ENCODE measurements around the gene PPP1CB. TPM values are rescaled to one million over a fixed set of nuclear protein-coding genes. Genes with fewer than 3 reads are reported as not detected.

The PPP1CB gene
- total RNA-seq, 2 experiments from 2014 or later, result 48.5 to 144 TPM

- no peak overlapping the region for H3K4me3 ChIP-seq (ENCODE audit: low read depth, low read length, poor library complexity, severe bottlenecking)
- H3K36me3 ChIP-seq (ENCODE audit: insufficient read depth, low read length), result peaks cover 57% of the 10 kb centered on the region
- peaks cover 28% of the 10 kb centered on the region; the same call in 1 of the 2 replicates for H3K9me3 ChIP-seq (ENCODE audit: low read length)
- peaks cover 22% of the 10 kb centered on the region for H3K4me1 ChIP-seq (ENCODE audit: insufficient read depth, low read length, poor library complexity, severe bottlenecking)
- no peak for DNase-seq (ENCODE audit: low spot score)
- no peak overlapping the region for H3K4me2 ChIP-seq (ENCODE audit: low read length)
- H3K9me2 ChIP-seq (ENCODE audit: insufficient read depth, low read length), result no peaks in the 10 kb centered on the region
- H3K27ac ChIP-seq (ENCODE audit: low read depth, low read length, poor library complexity, severe bottlenecking), result no peak overlapping the region
- H2AFZ ChIP-seq (ENCODE audit: low read length), result no peak overlapping the region
- TF ChIP-seq EZH2phosphoT487 (IDR thresholded peaks at IDR 0.05; ENCODE audit: borderline replicate concordance, low read depth, low read length) (no peak), CTCF (conservative IDR thresholded peaks at IDR 0.05; ENCODE audit: low read length) (no peak)
- H3K79me2 ChIP-seq (ENCODE audit: insufficient read depth, low read depth, low read length), result peaks cover 98% of the 10 kb centered on the region
- intact Hi-C loops (cut with micrococcal nuclease; ENCODE audit: unreplicated experiment), result no loop called here
- no TSS peak for BruUV-seq (replicated peaks)
- ChIA-PET CTCF (ENCODE audit: unreplicated experiment) (no interaction called here), POLR2A (interaction anchor here (0.6 to 1.2 kb wide), 2 partner anchors 9 to 1721 kb away, joined by 3 to 5 read pairs; no protein-coding TSS in a partner anchor)
- peaks cover 25% of the 10 kb centered on the region; the same call in 1 of the 2 replicates for H4K20me1 ChIP-seq (ENCODE audit: insufficient read depth, low read length)
These were observed 16.8 kb downstream of the PPP1CB start for GRCh38 chr2:28768422-28768821.

GRCh38 chr2:28768952-28769351 lies 17.3 kb downstream of the PPP1CB start:
- Histone ChIP-seq H3K4me3 (ENCODE audit: low read depth, low read length, poor library complexity, severe bottlenecking) (no peak overlapping the region), H2AFZ (ENCODE audit: low read length) (no peak overlapping the region), H3K27ac (ENCODE audit: low read depth, low read length, poor library complexity, severe bottlenecking) (no peak overlapping the region), H3K4me2 (ENCODE audit: low read length) (no peak overlapping the region), H3K4me1 (ENCODE audit: insufficient read depth, low read length, poor library complexity, severe bottlenecking) (peaks cover 22% of the 10 kb centered on the region), H3K79me2 (ENCODE audit: insufficient read depth, low read depth, low read length) (peaks cover 98% of the 10 kb centered on the region), H3K9me3 (ENCODE audit: low read length) (peaks cover 28% of the 10 kb centered on the region; the same call in 1 of the 2 replicates), H3K9me2 (ENCODE audit: insufficient read depth, low read length) (no peaks in the 10 kb centered on the region), H3K36me3 (ENCODE audit: insufficient read depth, low read length) (peaks cover 52% of the 10 kb centered on the region), H4K20me1 (ENCODE audit: insufficient read depth, low read length) (peaks cover 30% of the 10 kb centered on the region; the same call in 1 of the 2 replicates)
- CTCF ChIA-PET (ENCODE audit: unreplicated experiment), result no interaction called here
- intact Hi-C loops (cut with micrococcal nuclease; ENCODE audit: unreplicated experiment), result no loop called here
- no peak for DNase-seq (ENCODE audit: low spot score)
- TF ChIP-seq EZH2phosphoT487 (IDR thresholded peaks at IDR 0.05; ENCODE audit: borderline replicate concordance, low read depth, low read length) (no peak), CTCF (conservative IDR thresholded peaks at IDR 0.05; ENCODE audit: low read length) (no peak)
- POLR2A ChIA-PET, result interaction anchor here (0.6 to 1.2 kb wide), 3 partner anchors 9 to 1722 kb away, joined by 3 to 5 read pairs (median 3); no protein-coding TSS in a partner anchor
- BruUV-seq (replicated peaks), result no TSS peak

- Histone ChIP-seq H3K9me2 (ENCODE audit: insufficient read depth, low read length) (no peaks in the 10 kb centered on the region), H3K4me2 (ENCODE audit: low read length) (no peak overlapping the region), H3K9me3 (ENCODE audit: low read length) (peaks cover 15% of the 10 kb centered on the region; the same call in 1 of the 2 replicates), H3K4me3 (ENCODE audit: low read depth, low read length, poor library complexity, severe bottlenecking) (no peak overlapping the region), H3K79me2 (ENCODE audit: insufficient read depth, low read depth, low read length) (peaks cover 99% of the 10 kb centered on the region), H4K20me1 (ENCODE audit: insufficient read depth, low read length) (peaks cover 32% of the 10 kb centered on the region), H2AFZ (ENCODE audit: low read length) (no peak overlapping the region), H3K27ac (ENCODE audit: low read depth, low read length, poor library complexity, severe bottlenecking) (no peak overlapping the region), H3K4me1 (ENCODE audit: insufficient read depth, low read length, poor library complexity, severe bottlenecking) (peaks cover 22% of the 10 kb centered on the region), H3K36me3 (ENCODE audit: insufficient read depth, low read length) (peaks cover 34% of the 10 kb centered on the region)
- no TSS peak for BruUV-seq (replicated peaks)
- DNase-seq (ENCODE audit: low spot score), result no peak
- intact Hi-C loops (cut with micrococcal nuclease; ENCODE audit: unreplicated experiment), result no loop called here
- TF ChIP-seq EZH2phosphoT487 (IDR thresholded peaks at IDR 0.05; ENCODE audit: borderline replicate concordance, low read depth, low read length) (no peak), CTCF (conservative IDR thresholded peaks at IDR 0.05; ENCODE audit: low read length) (no peak)
- ChIA-PET CTCF (ENCODE audit: unreplicated experiment) (no interaction called here), POLR2A (no interaction called here)
These were observed 20.7 kb downstream of the PPP1CB start for GRCh38 chr2:28772351-28772750.
